Measurements from ENCODE around the gene GAK.

GAK gene

GRCh38 chr4:869776-870175 lies 62.3 kb downstream of the GAK start:
- no peak for DNase-seq (ENCODE audit: low read depth)

GRCh38 chr4:868421-868820 lies 63.7 kb downstream of the GAK start:
- DNase-seq (ENCODE audit: low read depth): no peak

- no peak for DNase-seq (ENCODE audit: low read depth)
Measured at GRCh38 chr4:867526-868250, 64.4 kb downstream of the GAK start.

- no peak for DNase-seq (ENCODE audit: low read depth)
Measured at GRCh38 chr4:866761-867390, 65.2 kb downstream of the GAK start.

- no peak for DNase-seq (ENCODE audit: low read depth)
Measured at GRCh38 chr4:866068-866760, 65.9 kb downstream of the GAK start.

- DNase-seq (ENCODE audit: low read depth): no peak
Measured at GRCh38 chr4:865572-865971, 66.5 kb downstream of the GAK start.

- no peak for DNase-seq (ENCODE audit: low read depth)
Measured at GRCh38 chr4:865121-865465, 67.0 kb downstream of the GAK start.

GRCh38 chr4:864456-865120 lies 67.5 kb downstream of the GAK start:
- no peak for DNase-seq (ENCODE audit: low read depth)

- DNase-seq (ENCODE audit: low read depth): no peak
Measured at GRCh38 chr4:860561-860960, 71.6 kb downstream of the GAK start.

GRCh38 chr4:859496-859895 lies 72.6 kb downstream of the GAK start:
- DNase-seq (ENCODE audit: low read depth): no peak

- no peak for DNase-seq (ENCODE audit: low read depth)
Measured at GRCh38 chr4:858831-859451, 73.2 kb downstream of the GAK start.

- DNase-seq (ENCODE audit: low read depth): no peak
Measured at GRCh38 chr4:858041-858481, 74.1 kb downstream of the GAK start.

- DNase-seq (ENCODE audit: low read depth): no peak
Measured at GRCh38 chr4:857461-857860, 74.7 kb downstream of the GAK start.

- no peak for DNase-seq (ENCODE audit: low read depth)
Measured at GRCh38 chr4:856225-856901, 75.8 kb downstream of the GAK start.

- DNase-seq (ENCODE audit: low read depth): no peak
Measured at GRCh38 chr4:855880-856224, 76.3 kb downstream of the GAK start.

GRCh38 chr4:854356-854755 lies 77.8 kb downstream of the GAK start:
- DNase-seq (ENCODE audit: low read depth): no peak

GRCh38 chr4:853416-853781 lies 78.7 kb downstream of the GAK start:
- no peak for DNase-seq (ENCODE audit: low read depth)

- no peak for DNase-seq (ENCODE audit: low read depth)
Measured at GRCh38 chr4:851701-852430, 80.2 kb downstream of the GAK start.

GRCh38 chr4:850323-850945 lies 81.7 kb downstream of the GAK start:
- DNase-seq (ENCODE audit: low read depth): no peak

GRCh38 chr4:849478-850175 lies 82.5 kb downstream of the GAK start:
- no peak for DNase-seq (ENCODE audit: low read depth)
